Stimulated activated CD4-positive, alpha-beta T cell treated with anti-CD3 and anti-CD28 coated beads, Interleukin-15, amount 100 ng/mL, for 24 hours (primary cell): ENCODE results near the gene DNAI1.

ENCODE experiments used
- DNase-seq: peaks from one replicate; pipeline ENCODE4 v3.0.0-alpha.2; 2020

Gene DNAI1

GRCh38 chr9:34560599-34561214 is 102.1 kb downstream of the DNAI1 start:
- DNase-seq, result no peak

GRCh38 chr9:34562135-34562745 is 103.6 kb downstream of the DNAI1 start:
- peak; percentile 63 for DNase-seq

- no peak for DNase-seq
Measured at GRCh38 chr9:34563262-34563661, 104.7 kb downstream of the DNAI1 start.

GRCh38 chr9:34564617-34565016 is 106.0 kb downstream of the DNAI1 start:
- DNase-seq, result no peak

- DNase-seq, result no peak
Measured at GRCh38 chr9:34565856-34566255, 107.3 kb downstream of the DNAI1 start.

GRCh38 chr9:34566322-34566721 is 107.7 kb downstream of the DNAI1 start:
- no peak for DNase-seq

GRCh38 chr9:34566972-34567371 is 108.4 kb downstream of the DNAI1 start:
- DNase-seq, result no peak

GRCh38 chr9:34568133-34568532 is 109.5 kb downstream of the DNAI1 start:
- DNase-seq, result no peak

GRCh38 chr9:34568774-34569173 is 110.2 kb downstream of the DNAI1 start:
- no peak for DNase-seq

- no peak for DNase-seq
Measured at GRCh38 chr9:34570376-34570775, 111.8 kb downstream of the DNAI1 start.
